Activated CD4-positive, alpha-beta T cell treated with anti-CD3 and anti-CD28 coated beads for 48 hours (primary cell): ENCODE data around the gene ZNF547.

Experiments
- DNase-seq: peaks from one replicate; pipeline ENCODE4 v3.0.0-alpha.2; 2020

ZNF547 gene

DNA sequence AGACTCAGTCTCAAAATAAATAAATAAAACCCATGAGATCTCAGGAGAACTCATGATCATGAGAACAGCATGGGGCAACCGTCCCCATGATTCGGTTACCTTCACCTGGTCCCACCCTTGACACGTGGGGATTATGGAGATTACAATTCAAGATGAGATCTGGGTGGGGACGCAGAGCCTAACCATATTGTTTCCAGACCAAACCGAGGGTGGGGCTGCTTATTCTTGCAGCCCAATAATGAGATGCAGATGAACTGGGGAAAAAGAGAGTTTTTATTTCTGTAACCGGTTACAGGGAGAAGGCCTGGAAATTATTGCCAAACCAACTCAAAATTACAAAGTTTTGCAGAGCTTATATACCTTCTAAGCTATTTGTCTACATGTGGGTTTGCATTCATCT is 12.8 kb downstream of the ZNF547 start:
- no peak for DNase-seq

DNA sequence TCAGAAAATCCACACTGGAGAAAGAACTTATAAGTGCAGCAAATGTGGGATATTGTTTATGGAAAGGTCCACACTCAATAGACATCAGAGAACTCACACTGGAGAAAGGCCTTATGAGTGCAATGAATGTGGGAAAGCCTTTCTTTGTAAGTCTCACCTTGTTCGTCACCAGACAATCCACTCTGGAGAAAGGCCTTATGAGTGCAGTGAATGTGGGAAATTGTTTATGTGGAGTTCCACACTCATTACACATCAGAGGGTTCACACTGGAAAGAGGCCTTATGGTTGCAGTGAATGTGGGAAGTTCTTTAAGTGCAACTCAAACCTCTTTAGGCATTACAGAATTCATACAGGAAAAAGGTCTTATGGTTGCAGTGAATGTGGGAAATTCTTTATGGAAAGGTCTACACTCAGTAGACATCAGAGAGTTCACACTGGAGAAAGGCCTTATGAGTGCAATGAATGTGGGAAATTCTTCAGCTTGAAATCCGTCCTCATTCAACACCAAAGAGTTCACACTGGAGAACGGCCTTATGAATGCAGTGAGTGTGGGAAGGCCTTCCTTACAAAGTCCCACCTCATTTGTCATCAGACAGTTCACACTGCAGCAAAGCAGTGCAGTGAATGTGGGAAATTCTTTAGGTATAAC is 14.3 kb downstream of the ZNF547 start:
- DNase-seq, result no peak

DNA sequence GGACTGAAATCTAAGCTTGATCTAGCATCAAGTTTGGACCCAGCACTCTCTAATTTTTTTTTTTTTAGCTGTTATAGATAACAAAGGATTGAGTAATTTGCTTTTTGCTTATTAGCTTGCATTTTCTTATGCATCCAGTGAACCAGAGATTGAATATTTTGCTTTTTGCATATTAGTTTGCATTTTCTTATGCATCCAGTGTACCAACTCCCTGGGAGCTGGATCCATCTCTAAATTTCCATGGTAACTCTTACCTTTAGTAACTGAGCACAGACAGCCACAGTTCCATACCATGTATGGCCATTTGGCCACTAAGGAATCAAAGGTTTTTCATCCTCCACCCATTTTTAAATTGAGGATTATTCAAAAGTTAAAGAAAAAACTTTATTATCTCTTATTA is 17.6 kb downstream of the ZNF547 start:
- no peak for DNase-seq

DNA sequence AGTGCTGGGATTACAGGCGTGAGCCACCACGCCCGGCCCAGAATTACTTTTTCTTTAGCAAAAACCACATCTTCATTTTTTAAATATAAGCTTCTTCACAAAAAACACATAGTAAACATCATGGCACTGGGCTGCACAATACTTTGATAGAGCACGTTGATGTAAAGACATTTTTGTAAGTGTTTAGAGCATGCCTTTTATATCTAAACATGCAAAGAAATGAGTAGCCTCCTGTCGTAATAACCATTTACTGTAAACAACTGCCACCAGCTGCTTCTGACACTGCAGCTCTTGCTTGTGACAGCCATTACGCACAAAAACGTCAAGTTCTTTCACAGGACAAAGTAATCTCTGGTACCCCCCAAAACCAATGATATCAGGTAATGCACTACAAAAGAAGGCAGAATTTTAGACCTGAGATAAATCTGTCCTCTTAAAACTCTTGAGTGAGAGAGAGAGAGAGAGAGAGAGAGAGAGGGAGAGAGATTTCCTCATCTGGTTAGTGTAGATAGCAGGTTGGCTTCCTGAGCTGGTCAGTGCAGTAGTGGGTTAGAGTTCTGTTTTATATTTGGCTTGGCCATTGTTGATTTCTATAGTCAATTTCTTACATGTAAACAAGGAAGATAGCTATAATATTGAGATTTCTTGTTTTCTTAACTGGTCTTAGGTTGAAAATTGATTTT is 19.6 kb downstream of the ZNF547 start:
- no peak for DNase-seq

DNA sequence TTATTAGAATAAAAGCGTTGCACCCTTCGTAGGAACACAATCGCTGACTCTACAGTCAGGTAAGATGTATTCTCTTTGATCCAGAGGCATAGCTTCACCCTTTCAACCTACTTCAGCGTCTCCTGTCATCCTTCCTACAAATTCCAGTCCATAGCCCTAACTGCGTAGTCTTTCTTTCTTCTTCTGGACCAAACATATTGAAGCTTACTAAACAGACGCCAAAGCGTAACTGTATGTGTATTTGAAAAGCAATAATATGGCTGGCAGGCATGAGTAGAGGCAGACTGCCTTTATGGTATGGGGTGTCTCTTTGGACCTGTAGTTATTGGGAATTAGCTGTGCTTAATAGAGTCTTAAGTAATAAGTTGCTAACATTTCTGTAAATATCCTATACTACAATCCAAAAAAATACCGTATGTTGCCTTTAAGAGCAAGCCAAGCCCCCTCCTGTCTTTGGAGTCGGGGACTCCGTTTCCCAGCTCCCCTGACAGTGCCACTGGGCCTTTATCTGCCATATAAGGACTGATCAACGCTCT is 25.9 kb downstream of the ZNF547 start:
- DNase-seq, result no peak

DNA sequence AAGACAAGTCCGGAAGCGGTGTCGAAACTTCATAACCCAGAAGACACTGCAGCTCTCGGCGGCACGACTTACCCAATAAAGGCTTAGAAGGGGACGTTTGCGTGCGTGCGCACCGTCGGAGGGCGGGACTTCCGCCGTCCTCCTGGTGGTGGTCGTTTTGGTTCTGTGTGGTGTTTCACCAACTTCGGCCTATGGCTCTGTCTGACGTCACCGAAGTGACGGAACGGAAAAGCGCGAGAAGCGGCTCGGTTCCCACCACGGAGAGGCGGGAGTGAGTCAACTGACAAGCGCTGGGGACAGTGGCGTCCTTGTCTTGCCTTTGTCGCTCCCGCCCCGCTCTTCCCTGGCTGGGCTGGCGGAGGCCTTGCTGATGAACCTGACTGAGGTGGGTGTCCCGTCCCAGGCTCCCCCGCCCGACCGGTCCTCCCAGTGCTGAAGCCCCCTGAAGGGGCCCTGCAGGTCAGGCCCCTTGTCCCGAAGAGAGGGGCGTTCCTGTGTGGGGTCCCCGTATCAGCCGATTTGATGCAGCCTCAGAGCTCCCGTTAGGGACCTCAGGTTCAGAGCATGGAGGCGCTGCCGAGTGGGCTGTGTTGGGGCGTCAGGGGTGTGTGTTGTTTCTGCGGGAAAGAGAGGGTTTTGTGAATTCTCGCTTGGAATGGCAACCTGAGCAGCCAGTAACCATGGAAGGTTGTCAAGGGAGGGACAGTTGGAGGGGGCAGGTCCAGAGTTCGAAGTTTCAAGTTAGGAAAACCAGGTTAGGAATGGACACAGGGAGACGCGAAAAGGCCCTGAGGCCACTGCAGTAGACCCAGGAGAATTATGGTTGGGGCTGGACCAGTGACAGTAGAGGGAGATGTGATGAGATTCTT is 26.6 kb downstream of the ZNF547 start, which contains the start of gene ZNF548:
Gene ZNF548, plus strand, starts transcription at position 125 of the 869 bp plus-strand sequence. Its CDS starts 246 bp downstream, at position 371.
- peak; percentile 97 for DNase-seq

DNA sequence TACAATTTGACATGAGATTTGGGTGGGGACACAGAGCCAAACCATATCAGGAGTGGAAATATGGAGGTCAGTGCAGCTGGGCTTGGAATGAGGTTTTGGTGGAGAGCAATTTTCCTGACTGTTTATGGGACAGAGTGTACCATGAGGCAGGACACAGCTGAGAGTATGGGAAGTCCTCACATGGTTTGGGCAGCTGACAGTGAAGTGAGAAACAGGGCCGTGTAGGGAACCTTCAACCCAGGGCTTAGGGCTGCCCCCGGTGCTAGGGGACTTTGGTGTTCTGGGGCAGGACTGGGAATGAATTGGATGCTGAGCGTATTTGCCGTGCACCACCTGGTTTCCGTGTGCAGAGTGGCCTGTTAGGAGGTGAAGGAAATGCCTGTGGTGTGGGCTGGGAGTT is 32.4 kb downstream of the ZNF547 start:
- DNase-seq, result no peak

DNA sequence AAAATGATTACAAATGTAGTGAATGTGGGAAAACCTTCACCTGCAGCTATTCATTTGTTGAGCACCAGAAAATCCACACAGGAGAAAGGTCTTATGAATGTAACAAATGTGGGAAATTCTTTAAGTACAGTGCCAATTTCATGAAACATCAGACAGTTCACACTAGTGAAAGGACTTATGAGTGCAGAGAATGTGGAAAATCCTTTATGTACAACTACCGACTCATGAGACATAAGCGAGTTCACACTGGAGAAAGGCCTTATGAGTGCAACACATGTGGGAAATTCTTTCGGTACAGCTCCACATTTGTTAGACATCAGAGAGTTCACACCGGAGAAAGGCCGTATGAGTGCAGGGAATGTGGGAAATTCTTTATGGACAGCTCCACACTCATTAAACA is 35.5 kb downstream of the ZNF547 start:
- no peak for DNase-seq

DNA sequence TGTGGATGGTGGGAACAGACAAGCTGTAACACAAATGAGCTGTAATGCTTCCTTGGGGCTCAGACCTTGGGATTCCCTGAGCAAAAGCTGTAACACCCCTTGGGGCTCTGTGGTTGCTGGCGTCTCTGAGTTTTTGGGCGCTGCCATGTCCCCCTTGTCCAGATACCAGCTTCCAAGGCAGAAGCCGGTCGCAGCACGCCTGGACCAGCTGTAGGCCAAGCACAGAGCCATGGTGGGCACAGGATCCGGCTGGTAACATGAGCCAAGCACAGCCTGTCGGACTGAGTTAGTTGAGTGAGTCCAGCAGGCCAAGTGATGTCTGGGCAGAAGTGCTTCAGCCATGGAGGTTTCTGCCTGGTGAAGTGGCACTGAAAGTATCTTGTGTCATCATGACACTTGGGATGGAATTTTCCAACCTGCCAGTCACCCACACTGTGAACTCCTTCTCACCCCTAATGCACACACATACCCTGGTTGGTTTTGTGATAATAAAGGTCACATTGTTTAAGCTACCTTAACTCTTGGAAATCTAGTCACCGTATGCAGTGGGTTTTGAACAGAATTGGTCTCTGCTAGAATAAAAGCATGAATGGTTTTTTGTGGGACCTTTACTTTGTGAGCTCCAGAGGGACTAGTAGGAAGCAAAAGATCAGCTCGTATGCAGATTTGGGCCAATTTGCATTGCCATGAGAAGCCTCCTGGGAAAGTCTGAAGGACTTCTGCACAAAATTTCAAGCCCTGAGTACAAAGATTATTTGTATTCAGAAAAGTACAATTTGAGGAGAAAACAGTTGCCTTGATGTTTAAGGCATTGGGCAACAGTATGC is 40.6 kb downstream of the ZNF547 start:
- DNase-seq, result no peak

DNA sequence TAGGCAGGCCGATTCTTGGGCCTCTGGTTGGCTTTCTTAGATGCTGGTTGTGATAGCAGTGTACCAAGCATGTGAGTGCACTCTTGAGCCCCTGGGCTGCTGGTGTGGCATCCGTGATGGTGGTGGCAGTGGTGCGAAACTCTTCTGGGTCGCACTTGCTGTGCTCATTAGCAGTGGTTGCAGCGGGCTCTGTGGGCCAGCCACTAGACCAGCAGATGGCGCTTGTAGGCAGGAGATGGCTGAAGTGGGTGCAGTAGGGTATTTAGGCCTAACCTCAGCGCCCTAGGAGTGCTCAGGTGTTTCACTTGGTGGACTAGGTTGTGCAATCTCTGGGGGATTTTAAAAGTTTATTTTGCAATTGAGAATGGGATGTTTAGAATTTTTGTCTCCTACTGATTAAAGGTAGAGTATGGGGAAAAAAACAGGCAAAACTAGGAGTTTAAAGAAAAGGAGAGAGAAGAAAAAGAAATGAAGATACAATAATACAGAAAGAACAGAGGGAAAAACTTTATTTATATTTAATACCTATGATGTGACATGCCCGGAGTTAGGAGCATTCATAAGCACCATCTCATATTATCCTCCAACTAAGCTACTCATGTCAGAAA is 43.3 kb downstream of the ZNF547 start:
- peak; percentile 81 for DNase-seq

DNA sequence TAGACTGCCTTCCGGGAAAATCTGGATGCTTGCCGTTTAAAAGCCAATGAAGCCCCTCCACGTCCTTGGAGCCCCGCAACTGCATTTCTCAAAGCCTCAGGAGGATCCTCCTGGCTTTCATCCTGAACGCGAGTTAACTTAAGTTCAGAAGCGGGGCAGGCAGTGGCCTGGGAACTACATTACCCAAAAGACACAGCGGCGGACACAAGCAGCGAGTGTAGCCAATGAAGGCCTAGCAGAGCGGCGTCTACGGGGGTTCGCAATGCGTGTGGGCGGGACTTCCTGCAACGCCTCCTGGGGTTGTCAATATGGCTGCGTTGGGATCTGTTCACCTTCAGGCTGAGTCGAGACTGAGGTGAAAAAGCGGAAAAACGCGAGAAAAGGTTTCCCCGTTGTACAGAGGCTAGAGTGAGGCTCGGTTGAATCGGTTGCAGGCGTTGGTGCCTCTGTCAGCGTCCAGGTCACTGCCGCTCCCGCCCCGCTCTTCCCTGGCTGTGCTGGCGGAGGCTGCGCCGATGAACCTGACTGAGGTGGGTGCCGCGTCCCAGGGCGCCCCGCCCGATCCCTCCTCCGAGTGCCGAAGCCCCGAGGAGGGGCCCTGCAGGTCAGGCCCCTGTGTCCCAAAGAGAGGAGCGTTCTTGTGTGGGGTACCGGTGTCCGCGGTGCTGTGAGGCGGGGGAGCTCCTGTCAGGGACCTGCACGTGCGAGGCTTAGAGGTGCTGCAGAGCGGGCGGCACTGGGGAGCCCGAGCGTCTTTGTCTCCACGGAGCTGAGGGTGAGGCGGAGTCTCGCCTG is 47.7 kb downstream of the ZNF547 start, which contains the start of gene ZNF17:
Gene ZNF17, plus strand, starts transcription at position 285 of the 795 bp plus-strand sequence. CDS start 2,455 bp downstream, outside the sequence.
- peak; percentile 94 for DNase-seq

DNA sequence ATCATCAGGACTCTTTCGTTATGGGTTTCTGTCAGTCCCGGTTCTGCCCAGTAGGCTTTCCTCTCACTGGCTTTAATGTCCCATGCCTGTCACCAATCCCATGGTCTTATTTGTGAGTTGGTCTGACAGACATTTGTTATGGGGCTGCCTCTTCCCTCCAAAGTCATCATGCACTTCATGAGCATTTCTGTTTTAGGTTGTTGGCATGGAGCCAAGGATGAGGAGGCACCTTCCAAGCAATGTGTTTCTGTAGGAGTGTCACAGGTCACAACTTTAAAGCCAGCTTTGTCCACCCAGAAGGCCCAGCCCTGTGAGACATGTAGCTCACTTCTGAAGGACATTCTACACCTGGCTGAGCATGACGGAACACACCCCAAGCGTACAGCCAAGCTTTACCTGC is 56.1 kb downstream of the ZNF547 start:
- DNase-seq, result no peak

DNA sequence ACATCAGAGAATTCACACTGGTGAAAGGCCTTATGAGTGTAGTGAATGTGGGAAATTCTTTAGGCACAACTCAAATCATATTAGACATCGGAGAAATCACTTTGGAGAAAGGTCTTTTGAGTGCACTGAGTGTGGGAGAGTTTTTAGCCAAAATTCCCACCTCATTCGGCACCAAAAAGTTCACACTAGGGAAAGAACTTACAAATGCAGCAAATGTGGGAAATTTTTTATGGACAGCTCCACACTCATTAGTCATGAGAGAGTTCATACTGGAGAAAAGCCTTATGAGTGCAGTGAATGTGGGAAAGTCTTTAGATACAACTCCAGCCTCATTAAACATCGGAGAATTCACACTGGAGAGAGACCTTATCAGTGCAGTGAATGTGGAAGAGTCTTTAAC is 57.7 kb downstream of the ZNF547 start:
- no peak for DNase-seq
